ENCODE data around the gene TPRG1L.

DNA sequence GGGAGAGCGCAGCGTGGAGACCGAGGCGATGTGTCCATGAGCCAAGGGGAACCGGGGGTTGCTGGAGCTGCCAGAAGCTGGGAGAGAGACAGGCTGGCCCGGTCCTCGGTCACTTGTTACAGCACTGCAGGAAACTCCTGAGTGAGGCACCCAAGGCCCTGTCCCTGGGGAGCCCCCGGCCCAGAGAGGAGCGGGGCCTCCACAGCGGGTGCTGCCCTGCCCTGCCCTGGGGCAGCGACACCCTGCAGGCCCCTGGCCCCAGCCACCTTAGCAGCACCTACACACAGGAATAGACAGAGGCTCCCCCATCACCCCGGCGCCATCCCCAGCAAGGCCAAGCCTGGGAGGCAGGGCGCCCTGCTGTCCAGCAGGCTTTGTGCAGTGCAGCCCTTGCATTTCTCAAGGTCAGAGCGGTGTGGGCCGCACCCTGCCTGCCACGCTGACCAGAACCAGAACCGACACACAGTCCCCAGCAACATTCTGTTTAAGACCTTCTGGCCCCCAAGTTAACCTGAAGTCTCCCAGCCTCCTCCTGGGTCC, 6.9 kb upstream of the TPRG1L start:
- TF ChIP-seq, protein P1, sequence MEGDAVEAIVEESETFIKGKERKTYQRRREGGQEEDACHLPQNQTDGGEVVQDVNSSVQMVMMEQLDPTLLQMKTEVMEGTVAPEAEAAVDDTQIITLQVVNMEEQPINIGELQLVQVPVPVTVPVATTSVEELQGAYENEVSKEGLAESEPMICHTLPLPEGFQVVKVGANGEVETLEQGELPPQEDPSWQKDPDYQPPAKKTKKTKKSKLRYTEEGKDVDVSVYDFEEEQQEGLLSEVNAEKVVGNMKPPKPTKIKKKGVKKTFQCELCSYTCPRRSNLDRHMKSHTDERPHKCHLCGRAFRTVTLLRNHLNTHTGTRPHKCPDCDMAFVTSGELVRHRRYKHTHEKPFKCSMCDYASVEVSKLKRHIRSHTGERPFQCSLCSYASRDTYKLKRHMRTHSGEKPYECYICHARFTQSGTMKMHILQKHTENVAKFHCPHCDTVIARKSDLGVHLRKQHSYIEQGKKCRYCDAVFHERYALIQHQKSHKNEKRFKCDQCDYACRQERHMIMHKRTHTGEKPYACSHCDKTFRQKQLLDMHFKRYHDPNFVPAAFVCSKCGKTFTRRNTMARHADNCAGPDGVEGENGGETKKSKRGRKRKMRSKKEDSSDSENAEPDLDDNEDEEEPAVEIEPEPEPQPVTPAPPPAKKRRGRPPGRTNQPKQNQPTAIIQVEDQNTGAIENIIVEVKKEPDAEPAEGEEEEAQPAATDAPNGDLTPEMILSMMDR (conservative IDR thresholded peaks at IDR 0.05; ENCODE audit: low read depth, low read length): no peak
- TF ChIP-seq EZH2phosphoT487 (IDR thresholded peaks at IDR 0.05; ENCODE audit: borderline replicate concordance, low read length): no peak
